Left renal pelvis (tissue), 4 donors: Measurements from ENCODE around the gene PRKCZ. TPM values are rescaled to one million over a fixed set of nuclear protein-coding genes. Genes with fewer than 3 reads are reported as not detected.

Experiments used
- DNase-seq, 4 donors: peaks; one replicate each; pipeline ENCODE4 v3.0.0-alpha.2; 2013; ENCODE audit warnings: low read depth in 4 of 4, low spot score in 3 of 4
- polyA plus RNA-seq, 4 donors: library from polyadenylated mRNA; unstranded; fragments of 120-200 nt; gene quantifications; one replicate each; pipeline ENCODE4 v1.2.1, GENCODE V29; 2013; ENCODE audit not compliant: insufficient read length in 4 of 4

PRKCZ gene
- polyA plus RNA-seq, 4 donors = 7.2 to 35.9 (median 32.7) TPM

- DNase-seq = no peak
Observed at GRCh38 chr1:2098839-2099785, 48.9 kb downstream of the PRKCZ start.

- DNase-seq = no peak
Observed at GRCh38 chr1:2099886-2100779, 49.9 kb downstream of the PRKCZ start.

GRCh38 chr1:2100780-2101108 is 50.5 kb downstream of the PRKCZ start:
- no peak for DNase-seq

GRCh38 chr1:2101531-2101930 is 51.3 kb downstream of the PRKCZ start:
- DNase-seq = no peak

GRCh38 chr1:2101946-2102345 is 51.7 kb downstream of the PRKCZ start:
- no peak for DNase-seq

- DNase-seq = no peak
Observed at GRCh38 chr1:2102753-2103152, 52.5 kb downstream of the PRKCZ start.

GRCh38 chr1:2103266-2103900 is 53.2 kb downstream of the PRKCZ start:
- DNase-seq = no peak

GRCh38 chr1:2103901-2104590 is 53.8 kb downstream of the PRKCZ start:
- DNase-seq = no peak

- DNase-seq = no peak
Observed at GRCh38 chr1:2104621-2105427, 54.6 kb downstream of the PRKCZ start.

- no peak for DNase-seq
Observed at GRCh38 chr1:2105781-2106524, 55.7 kb downstream of the PRKCZ start.

GRCh38 chr1:2106659-2107405 is 56.6 kb downstream of the PRKCZ start:
- no peak for DNase-seq

- DNase-seq = no peak
Observed at GRCh38 chr1:2107586-2108212, 57.5 kb downstream of the PRKCZ start.

GRCh38 chr1:2108213-2108876 is 58.1 kb downstream of the PRKCZ start:
- no peak for DNase-seq

GRCh38 chr1:2108877-2109580 is 58.8 kb downstream of the PRKCZ start:
- DNase-seq = no peak

- DNase-seq = no peak
Observed at GRCh38 chr1:2109581-2110021, 59.4 kb downstream of the PRKCZ start.

- DNase-seq = no peak
Observed at GRCh38 chr1:2110191-2110737, 60.1 kb downstream of the PRKCZ start.
